Adipocyte (in vitro differentiated cells): ENCODE data around the gene ARHGAP33.
A peak's percentile ranks its signal among the peaks of the same experiment; 100 is the strongest.

ENCODE experiments used
- DNase-seq: peaks from one replicate; pipeline ENCODE4 v3.0.0-alpha.2; 2015; ENCODE audit warnings: low read depth
- H3K27me3 ChIP-seq: replicated peaks from 2 replicates; pipeline ENCODE4 v1.7.0; 2013; ENCODE audit warnings: mild to moderate bottlenecking, low read length, moderate library complexity; ENCODE audit not compliant: control insufficient read depth, insufficient read depth
- H3K36me3 ChIP-seq: 2 replicates; pipeline ENCODE4 v1.7.0; 2013; ENCODE audit warnings: low read length, mild to moderate bottlenecking, moderate library complexity; ENCODE audit not compliant: control insufficient read depth, insufficient read depth, severe bottlenecking
- H3K4me1 ChIP-seq: 2 replicates; pipeline ENCODE4 v1.7.0; 2013; ENCODE audit warnings: mild to moderate bottlenecking, low read length, moderate library complexity; ENCODE audit not compliant: control insufficient read depth, insufficient read depth
- H3K4me3 ChIP-seq: 2 replicates; pipeline ENCODE4 v1.7.0; 2013; ENCODE audit warnings: mild to moderate bottlenecking, low read length, moderate library complexity
- H3K9ac ChIP-seq: 2 replicates; pipeline ENCODE4 v1.7.0; 2013; ENCODE audit warnings: mild to moderate bottlenecking, low read length, moderate library complexity
- H3K9me3 ChIP-seq: 2 replicates; pipeline ENCODE4 v1.7.0; 2013; ENCODE audit warnings: mild to moderate bottlenecking, low read length, moderate library complexity; ENCODE audit not compliant: control insufficient read depth

Gene ARHGAP33

DNA sequence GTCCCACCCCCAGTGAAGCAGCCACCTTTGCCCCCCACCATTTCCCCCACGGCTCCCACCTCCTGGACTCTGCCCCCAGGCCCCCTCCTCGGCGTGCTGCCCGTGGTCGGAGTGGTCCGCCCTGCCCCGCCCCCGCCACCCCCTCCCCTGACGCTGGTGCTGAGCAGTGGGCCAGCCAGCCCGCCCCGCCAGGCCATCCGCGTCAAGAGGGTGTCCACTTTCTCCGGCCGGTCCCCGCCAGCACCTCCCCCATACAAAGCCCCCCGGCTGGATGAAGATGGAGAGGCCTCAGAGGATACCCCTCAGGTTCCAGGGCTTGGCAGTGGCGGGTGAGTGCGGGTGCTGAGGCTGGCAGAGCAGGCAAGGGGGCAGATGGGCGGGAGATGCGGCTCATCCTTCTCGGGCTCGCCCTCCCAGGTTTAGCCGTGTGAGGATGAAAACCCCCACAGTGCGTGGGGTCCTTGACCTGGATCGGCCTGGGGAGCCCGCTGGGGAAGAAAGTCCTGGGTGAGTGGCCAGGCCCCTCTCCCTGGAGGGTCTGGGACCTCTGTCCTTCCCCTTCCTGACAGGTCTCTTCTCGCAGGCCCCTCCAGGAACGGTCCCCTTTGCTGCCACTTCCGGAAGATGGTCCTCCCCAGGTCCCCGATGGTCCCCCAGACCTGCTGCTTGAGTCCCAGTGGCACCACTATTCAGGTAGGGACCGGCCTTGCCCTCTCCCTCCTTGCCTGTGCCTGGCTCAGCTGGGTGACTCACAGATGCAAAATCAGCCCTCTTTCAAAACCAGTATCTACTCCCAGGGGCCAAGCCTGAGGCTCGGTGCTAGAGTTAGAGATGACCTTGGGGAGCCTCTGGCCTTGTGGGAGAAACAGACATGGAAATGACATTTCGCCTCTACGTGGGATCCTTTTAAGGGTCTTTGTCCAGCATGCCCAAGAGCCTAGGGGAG, 41.9 kb upstream of the ARHGAP33 start:
- Histone ChIP-seq H3K36me3 (peaks cover 82% of the 10 kb centered on the region), H3K27me3 (no peaks in the 10 kb centered on the region), H3K9me3 (no peaks in the 10 kb centered on the region), H3K4me3 (no peak overlapping the region), H3K9ac (no peak overlapping the region), H3K4me1 (peaks cover 8% of the 10 kb centered on the region)
- no peak for DNase-seq

DNA sequence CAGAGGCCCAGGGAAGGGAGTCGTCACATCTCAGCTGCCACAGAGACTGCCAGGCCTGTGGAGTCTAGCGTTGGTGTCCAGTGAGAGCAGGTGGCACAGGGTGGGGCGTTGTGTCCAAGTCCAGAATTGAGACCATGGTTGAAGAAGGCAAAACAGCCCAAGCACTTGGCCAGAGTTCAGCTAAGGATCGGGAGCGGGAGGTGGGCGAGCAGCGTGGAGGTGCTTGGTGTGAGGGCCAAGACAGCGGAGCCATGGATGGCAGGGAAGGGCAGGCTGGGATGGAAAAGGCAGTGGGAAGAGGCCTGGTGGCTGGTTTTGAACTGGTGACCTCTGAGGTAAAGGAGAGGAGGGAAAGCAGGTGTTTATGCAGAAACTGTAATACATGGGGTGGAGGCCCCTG, 41.1 kb upstream of the ARHGAP33 start:
- Histone ChIP-seq H3K9ac (no peak overlapping the region), H3K4me3 (no peak overlapping the region), H3K4me1 (peaks cover 14% of the 10 kb centered on the region), H3K9me3 (no peaks in the 10 kb centered on the region), H3K27me3 (no peaks in the 10 kb centered on the region), H3K36me3 (peaks cover 79% of the 10 kb centered on the region)
- DNase-seq: no peak

DNA sequence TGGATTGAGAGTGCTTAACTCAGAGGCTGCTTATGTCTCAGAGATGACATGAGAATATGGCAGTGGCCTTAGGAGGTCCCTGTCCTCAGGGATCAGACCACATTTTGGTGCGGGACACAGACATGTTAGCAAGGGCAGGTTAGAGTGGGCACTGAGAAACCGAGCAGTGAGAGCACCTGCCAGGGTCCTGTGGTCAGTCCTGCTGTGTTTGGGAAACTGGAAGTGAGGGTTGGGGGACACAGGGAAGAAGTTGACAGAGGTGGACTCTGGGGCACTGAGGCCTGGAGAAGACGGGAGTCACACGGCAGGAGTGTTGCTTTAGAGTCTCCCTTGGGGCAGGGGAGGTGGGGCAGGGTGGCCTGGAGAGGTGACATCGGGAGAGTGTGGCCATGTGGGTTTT, 40.5 kb upstream of the ARHGAP33 start:
- H3K36me3 ChIP-seq: peaks cover 73% of the 10 kb centered on the region
- no peak for DNase-seq

DNA sequence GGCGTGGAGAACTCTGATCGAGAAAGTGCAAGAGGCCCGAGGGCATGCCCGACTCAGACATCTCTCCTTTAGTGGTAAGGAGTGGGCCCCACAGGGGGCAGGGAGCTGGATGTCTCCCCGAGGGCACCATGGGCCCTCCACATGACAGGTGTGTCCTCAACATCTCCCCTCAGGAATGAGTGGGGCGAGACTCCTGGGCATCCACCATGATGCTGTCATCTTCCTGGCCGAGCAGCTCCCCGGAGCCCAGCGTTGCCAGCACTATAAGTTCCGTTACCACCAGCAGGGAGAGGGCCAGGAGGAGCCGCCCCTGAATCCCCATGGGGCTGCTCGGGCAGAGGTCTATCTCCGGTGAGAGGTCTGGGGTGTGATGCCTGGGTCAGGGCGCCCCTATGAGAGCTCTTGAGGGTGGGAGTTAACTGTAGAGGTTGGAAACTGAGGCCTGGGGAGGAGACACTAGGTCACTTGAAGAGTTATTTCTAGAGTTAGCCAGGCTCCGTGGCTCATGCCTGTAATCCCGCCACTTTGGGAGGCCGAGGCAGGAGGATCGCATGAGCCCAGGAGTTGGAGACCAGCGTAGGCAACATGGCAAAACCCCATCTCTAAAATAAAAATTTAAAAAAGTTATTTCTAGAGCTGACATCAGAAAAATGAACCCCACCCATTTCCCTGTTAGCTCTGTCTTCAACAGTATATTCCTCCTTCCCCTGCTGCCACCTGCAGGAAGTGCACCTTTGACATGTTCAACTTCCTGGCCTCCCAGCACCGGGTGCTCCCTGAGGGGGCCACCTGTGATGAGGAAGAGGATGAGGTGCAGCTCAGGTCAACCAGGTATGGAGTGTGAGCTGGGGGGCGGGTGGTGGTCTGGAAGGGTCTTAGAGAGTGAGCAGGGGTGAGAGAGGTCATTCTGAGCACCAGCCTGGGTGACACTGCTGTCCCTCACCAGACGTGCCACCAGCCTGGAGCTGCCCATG, 38.2 kb upstream of the ARHGAP33 start:
- Histone ChIP-seq H3K9ac (no peak overlapping the region), H3K4me1 (peaks cover 29% of the 10 kb centered on the region), H3K27me3 (no peaks in the 10 kb centered on the region), H3K36me3 (peaks cover 50% of the 10 kb centered on the region), H3K9me3 (no peaks in the 10 kb centered on the region), H3K4me3 (no peak overlapping the region)
- no peak for DNase-seq

More for the DNA sequence above, 40.5 kb upstream of the ARHGAP33 start:
- Histone ChIP-seq H3K9ac (no peak overlapping the region), H3K27me3 (no peaks in the 10 kb centered on the region), H3K4me3 (no peak overlapping the region), H3K4me1 (peaks cover 19% of the 10 kb centered on the region), H3K9me3 (no peaks in the 10 kb centered on the region)

DNA sequence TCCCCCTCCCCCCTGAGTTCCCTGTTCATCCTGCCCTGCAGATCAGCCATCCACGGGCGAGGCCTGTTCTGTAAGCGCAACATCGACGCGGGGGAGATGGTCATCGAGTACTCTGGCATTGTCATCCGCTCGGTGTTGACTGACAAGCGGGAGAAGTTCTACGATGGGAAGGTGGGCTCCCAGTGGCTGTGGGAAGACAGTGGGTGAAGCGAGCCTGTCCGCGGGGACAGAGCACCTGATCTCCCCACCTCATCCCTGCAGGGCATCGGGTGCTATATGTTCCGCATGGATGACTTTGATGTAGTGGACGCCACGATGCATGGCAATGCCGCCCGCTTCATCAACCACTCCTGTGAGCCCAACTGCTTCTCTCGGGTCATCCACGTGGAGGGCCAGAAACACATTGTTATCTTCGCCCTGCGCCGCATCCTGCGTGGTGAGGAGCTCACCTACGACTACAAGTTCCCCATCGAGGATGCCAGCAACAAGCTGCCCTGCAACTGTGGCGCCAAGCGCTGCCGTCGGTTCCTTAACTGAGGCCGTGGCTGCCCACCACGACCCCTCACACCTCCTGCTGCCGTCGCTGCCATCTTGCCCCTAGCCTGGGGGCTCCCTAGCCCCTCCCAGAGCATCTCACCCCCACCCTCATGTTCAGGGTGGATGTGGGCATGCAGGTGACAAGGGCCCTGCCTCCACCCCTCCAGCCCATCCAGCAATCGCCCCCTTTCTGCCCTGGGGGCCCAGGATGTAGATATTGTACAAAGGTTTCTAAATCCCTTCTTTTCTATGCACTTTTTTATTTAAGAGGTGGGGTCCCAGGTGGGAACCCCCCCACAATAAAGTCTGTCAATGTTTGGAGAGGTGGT, 37.1 kb upstream of the ARHGAP33 start:
- Histone ChIP-seq H3K36me3 (peaks cover 52% of the 10 kb centered on the region), H3K4me3 (no peak overlapping the region), H3K9ac (no peak overlapping the region)

DNA sequence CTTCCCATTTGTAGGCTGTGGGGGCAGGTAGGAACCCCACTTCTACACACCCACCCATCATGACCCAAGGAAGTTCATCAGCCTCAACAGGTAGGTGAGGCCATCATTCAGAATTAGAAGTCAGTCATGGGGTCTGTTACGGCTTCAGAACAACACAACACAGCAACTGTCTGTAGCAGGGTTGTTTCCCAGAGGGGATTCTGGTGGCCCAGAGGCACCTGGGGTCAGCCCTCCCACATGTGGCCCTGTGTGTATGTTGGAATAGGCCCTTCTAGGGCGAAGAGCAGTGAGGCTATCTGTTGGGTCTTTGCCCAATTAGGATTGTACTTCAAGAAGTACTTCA, 36.5 kb upstream of the ARHGAP33 start:
- H3K36me3 ChIP-seq: peaks cover 49% of the 10 kb centered on the region

More for the DNA sequence above, 37.1 kb upstream of the ARHGAP33 start:
- DNase-seq: no peak
- no peaks in the 10 kb centered on the region for H3K9me3 ChIP-seq
- peaks cover 29% of the 10 kb centered on the region for H3K4me1 ChIP-seq
- H3K27me3 ChIP-seq: no peaks in the 10 kb centered on the region

DNA sequence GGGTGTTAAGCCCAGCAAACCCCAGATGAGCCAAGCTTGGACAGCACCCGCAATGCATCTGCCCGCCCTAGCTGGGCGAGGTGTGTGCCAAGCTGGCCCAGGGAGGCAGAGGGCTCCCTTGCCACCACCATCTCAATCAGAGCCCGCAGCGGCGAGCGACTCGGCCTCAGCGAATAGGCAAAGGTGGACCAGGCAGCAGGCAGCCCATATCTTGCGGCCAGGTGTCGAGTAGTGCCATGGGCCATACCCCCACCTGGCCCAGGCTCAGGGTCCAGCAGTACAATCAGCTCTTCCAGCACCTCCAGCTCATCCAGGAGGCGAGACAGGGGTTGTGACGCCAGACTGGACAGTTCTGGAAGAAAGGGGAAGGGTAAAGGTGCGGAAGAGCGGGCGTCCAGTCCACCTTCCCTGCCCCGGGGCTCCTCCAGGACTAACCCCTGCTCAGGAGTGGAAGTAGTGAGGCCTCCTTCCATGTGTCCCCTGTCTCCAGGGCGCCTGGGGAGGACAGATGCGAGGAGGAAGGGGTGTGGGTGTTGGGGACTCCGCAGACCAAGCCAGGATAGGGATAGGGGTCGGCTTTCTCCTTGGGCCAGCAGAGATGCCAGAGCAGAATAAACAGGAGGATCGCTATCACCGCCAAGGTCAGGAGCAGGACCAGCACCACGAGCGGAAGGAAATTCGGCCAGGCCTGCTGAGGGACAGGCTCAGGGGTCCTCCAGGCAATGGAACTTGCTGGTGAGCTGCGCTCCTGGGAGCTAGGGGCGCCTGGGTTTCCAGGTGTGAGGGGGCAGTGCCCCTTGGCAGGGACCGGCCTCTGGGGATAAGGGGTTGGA, 35.9 kb upstream of the ARHGAP33 start:
- no peak for DNase-seq
- Histone ChIP-seq H3K4me3 (peak overlapping the region; percentile 80), H3K9ac (peak overlapping the region; percentile 81), H3K36me3 (peaks cover 43% of the 10 kb centered on the region), H3K9me3 (no peaks in the 10 kb centered on the region), H3K27me3 (no peaks in the 10 kb centered on the region), H3K4me1 (peaks cover 26% of the 10 kb centered on the region)

More for the DNA sequence above, 36.5 kb upstream of the ARHGAP33 start:
- Histone ChIP-seq H3K4me1 (peaks cover 24% of the 10 kb centered on the region), H3K9ac (no peak overlapping the region), H3K27me3 (no peaks in the 10 kb centered on the region), H3K9me3 (no peaks in the 10 kb centered on the region), H3K4me3 (no peak overlapping the region)
- DNase-seq: no peak

DNA sequence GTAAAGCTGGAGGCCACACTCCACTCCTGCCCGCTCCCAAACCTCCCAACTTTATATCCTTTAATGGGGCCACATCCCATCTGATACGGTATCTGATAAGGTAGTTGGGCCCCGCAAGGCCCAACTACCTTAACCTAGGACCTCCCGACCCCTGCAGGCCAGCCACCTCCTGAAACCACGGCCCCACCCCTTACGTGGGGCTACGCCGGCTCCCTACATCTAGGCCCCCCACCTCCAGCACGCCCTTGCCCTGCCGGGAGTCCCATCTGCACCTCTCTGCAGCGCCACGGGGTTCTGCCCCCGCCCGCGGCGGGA, 35.3 kb upstream of the ARHGAP33 start:
- H3K4me1 ChIP-seq: peaks cover 28% of the 10 kb centered on the region
- peak overlapping the region; percentile 81 for H3K9ac ChIP-seq
- H3K27me3 ChIP-seq: no peaks in the 10 kb centered on the region
- no peak for DNase-seq
- peaks cover 38% of the 10 kb centered on the region for H3K36me3 ChIP-seq
- H3K9me3 ChIP-seq: no peaks in the 10 kb centered on the region
- peak overlapping the region; percentile 80 for H3K4me3 ChIP-seq

DNA sequence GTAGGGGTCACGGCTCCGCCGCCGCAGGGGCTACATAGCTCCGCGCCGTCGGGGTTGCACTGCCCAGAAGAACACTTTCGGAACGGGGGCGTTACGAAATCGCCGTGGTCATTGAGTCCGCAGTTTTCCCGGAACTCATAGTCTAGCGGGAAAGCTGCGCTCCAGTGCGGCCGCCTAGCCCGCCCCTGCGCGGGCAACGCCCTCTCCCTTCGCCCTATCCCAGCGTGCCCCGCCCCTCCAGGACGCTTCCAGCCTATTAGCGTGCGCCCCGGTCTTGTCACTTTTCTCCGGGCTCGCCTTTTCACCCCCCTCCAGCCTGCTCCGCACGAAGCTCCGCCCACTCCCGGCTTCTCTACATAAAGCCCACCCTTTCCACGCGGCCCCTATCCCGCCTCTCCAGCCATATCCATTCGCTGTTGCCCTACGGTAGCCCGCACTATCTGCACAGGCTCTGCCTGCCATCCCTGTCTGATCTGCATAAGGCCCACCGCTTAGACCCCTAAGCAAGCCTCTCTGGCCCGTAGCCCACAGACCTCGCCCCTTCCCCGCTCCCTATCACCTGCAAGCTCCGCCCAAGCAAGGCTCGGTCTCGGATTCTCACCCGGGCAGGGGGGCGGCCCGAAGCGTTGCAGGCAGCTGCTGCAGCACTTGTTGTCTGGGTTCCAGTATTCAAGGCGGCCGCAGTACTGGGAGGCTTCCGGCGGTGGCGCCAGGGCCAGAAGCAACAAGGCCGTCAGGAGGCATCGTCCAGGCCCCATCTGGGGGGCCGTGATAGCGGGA, 34.8 kb upstream of the ARHGAP33 start:
- Histone ChIP-seq H3K27me3 (no peaks in the 10 kb centered on the region), H3K9me3 (no peaks in the 10 kb centered on the region), H3K36me3 (peaks cover 32% of the 10 kb centered on the region), H3K4me3 (peak overlapping the region; percentile 80), H3K9ac (peak overlapping the region; percentile 83), H3K4me1 (peaks cover 28% of the 10 kb centered on the region)
- peak; percentile 99 for DNase-seq

DNA sequence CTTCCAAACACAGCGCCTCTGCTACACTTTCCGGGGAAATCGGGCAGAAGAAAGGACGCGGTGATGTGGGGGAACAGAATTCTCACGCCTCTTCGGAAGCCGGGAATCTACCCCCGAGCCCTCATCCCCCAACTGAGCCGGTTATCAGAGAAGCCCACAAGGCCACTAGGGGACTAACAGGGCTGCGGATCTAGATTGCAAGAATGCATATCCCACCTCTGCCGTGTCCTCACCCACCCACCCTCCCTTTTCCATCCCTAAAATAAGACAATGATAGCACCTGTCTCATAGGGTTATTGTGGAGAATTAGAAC, 34.2 kb upstream of the ARHGAP33 start:
- no peaks in the 10 kb centered on the region for H3K27me3 ChIP-seq
- peak overlapping the region; percentile 83 for H3K9ac ChIP-seq
- H3K36me3 ChIP-seq: peaks cover 30% of the 10 kb centered on the region
- DNase-seq: no peak
- H3K4me1 ChIP-seq: peaks cover 32% of the 10 kb centered on the region
- peak overlapping the region; percentile 80 for H3K4me3 ChIP-seq
- H3K9me3 ChIP-seq: no peaks in the 10 kb centered on the region
